Right lobe of liver (tissue), 4 donors: Measurements from ENCODE around the gene EVC.

Source experiments
- POLR2A ChIP-seq: fragments of 450-650 bp; IDR thresholded peaks from one replicate; pipeline ENCODE4 v1.6.1; 2017; ENCODE audit warnings: antibody characterized with exemption, mild to moderate bottlenecking
- TF ChIP-seq, protein P1 (sequence below), 4 donors: fragments of 200-600 bp in 3 of 4; fragments of 450-650 bp in 1 of 4; IDR thresholded peaks; one replicate each; pipeline versions ENCODE4 v1.5.1 to v1.8.0; 2016 to 2022; ENCODE audit warnings: antibody characterized with exemption in 4 of 4, mild to moderate bottlenecking in 2 of 4
- donor health status: DM: no; HTN: no; CAD: no.
- donor health status: DM: no; HTN: no; CAD: no.
- donor health status: DM: no; HTN: yes; CAD: no.

DNA sequence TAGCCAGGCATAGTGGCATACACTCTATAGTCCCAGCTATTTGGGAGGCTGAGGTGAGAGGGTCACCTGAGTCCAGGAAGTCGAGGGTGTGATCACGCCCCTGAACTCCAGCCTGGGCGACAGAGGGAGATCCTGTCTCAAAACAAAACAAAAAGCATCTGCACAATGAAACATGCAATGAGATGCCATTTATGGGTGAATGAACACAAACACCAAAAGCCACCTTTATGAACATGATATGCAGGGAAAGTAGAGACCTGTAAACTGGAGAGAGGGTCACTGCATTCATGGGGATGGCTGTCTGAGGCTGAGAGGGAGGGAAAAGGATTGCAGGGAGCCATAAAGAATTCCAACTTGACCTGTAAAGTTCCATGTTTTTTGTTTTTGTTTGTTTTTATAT lies 70.7 kb downstream of the EVC start:
- TF ChIP-seq, protein P1, sequence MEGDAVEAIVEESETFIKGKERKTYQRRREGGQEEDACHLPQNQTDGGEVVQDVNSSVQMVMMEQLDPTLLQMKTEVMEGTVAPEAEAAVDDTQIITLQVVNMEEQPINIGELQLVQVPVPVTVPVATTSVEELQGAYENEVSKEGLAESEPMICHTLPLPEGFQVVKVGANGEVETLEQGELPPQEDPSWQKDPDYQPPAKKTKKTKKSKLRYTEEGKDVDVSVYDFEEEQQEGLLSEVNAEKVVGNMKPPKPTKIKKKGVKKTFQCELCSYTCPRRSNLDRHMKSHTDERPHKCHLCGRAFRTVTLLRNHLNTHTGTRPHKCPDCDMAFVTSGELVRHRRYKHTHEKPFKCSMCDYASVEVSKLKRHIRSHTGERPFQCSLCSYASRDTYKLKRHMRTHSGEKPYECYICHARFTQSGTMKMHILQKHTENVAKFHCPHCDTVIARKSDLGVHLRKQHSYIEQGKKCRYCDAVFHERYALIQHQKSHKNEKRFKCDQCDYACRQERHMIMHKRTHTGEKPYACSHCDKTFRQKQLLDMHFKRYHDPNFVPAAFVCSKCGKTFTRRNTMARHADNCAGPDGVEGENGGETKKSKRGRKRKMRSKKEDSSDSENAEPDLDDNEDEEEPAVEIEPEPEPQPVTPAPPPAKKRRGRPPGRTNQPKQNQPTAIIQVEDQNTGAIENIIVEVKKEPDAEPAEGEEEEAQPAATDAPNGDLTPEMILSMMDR (IDR thresholded peaks at IDR 0.05) = no peak
- TF ChIP-seq POLR2A = no peak
